DOHH2 (cell line): Measurements from ENCODE around the gene UBAP1L.

Experiments
- EZH2phosphoT487 ChIP-seq: fragments of 200-600 bp; sonication (generic); IDR thresholded peaks from 2 replicates; pipeline ENCODE4 v1.6.1; 2017; ENCODE audit warnings: borderline replicate concordance, mild to moderate bottlenecking, antibody characterized with exemption, low read length, moderate library complexity, mixed read lengths
- TF ChIP-seq, protein P1 (sequence below): fragments of 200-600 bp; sonication (generic); IDR thresholded peaks from one replicate; pipeline ENCODE4 v1.5.1; 2014; ENCODE audit warnings: antibody characterized with exemption, mild to moderate bottlenecking, low read depth, low read length; ENCODE audit not compliant: poor library complexity, severe bottlenecking

DNA sequence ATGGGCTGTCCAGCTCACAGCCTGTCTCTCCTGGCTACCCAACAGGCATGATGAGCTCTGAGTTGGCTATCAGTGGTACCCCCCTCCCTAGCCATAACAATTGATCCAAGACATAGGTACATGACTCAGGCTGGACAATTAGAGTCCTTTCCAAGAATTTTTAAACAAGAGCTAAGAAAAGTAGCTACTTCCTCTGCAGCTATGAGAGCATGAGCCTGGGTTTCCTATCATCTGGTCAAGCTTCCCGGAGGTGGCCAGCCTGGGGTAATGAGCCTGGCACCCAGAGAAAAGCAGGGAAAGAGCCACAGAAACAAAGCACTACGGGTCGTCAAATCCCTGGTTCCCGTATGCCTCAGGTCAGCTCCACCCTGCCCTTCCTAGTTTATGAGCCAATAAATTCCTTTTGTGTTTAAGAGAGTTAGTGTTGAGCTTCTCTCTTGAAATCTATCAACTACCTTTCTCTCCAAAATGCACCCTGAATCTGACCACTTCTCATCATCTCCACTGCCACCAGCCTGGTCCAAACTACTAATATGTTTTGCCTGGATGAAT is 72.1 kb downstream of the UBAP1L start:
- TF ChIP-seq, protein P1, sequence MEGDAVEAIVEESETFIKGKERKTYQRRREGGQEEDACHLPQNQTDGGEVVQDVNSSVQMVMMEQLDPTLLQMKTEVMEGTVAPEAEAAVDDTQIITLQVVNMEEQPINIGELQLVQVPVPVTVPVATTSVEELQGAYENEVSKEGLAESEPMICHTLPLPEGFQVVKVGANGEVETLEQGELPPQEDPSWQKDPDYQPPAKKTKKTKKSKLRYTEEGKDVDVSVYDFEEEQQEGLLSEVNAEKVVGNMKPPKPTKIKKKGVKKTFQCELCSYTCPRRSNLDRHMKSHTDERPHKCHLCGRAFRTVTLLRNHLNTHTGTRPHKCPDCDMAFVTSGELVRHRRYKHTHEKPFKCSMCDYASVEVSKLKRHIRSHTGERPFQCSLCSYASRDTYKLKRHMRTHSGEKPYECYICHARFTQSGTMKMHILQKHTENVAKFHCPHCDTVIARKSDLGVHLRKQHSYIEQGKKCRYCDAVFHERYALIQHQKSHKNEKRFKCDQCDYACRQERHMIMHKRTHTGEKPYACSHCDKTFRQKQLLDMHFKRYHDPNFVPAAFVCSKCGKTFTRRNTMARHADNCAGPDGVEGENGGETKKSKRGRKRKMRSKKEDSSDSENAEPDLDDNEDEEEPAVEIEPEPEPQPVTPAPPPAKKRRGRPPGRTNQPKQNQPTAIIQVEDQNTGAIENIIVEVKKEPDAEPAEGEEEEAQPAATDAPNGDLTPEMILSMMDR = no peak
- no peak for TF ChIP-seq EZH2phosphoT487
